GM18508 (cell line): Measurements from ENCODE around the gene SH3BP4.

Experiments
- ATAC-seq: cut with Tn5 transposase; IDR thresholded peaks from one replicate; pipeline ENCODE4 v1.9.1; 2021; ENCODE audit warnings: moderate number of reproducible peaks; ENCODE audit not compliant: insufficient read depth, unreplicated experiment

The SH3BP4 gene

GRCh38 chr2:234939996-234940395 lies 11.8 kb upstream of the SH3BP4 start:
- ATAC-seq = no peak

DNA sequence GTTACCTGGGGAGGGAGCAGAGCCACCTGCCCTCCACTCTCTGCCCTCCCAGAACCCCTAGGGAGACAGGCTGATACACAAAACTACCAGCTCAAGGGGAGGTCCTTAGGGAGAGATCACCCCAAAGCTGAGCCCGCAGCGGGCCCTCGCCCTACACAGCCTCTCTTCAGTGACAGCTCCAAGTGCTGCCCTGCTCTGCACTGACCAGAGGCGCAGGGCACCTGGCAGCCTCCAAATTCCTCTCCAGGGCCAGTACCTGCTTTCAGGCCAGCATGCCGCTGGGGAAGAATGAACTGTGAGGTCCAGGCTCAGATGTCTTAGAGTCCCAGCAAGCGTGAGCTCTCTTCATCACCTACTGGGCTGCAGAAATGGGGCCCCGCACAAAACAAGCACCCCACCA lies 11.3 kb upstream of the SH3BP4 start:
- no peak for ATAC-seq

- no peak for ATAC-seq
Observed at GRCh38 chr2:234945339-234945873, 6.4 kb upstream of the SH3BP4 start.

DNA sequence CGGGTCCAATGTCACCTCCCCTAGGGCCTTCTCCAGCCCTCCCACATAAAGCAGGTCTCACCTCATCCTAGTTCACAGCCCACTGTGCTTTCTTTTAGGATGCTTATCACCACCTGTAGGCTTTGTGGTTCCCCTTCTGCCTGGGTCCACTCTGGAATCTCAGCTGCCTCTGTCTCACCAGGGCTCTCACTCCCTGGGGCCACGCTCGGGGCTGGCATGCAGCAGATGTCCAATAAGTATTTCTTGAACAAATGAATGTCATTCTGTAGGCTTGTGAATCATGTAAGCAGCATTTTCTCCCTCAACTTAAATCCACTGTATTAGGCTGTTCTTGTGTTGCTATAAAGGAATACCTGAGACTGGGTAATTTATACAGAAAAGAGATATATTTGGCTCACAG lies 4.3 kb upstream of the SH3BP4 start:
- no peak for ATAC-seq

- no peak for ATAC-seq
Observed at GRCh38 chr2:234949762-234950434, 1.9 kb upstream of the SH3BP4 start.

- ATAC-seq = no peak
Observed at GRCh38 chr2:234950435-234950729, 1.4 kb upstream of the SH3BP4 start.

DNA sequence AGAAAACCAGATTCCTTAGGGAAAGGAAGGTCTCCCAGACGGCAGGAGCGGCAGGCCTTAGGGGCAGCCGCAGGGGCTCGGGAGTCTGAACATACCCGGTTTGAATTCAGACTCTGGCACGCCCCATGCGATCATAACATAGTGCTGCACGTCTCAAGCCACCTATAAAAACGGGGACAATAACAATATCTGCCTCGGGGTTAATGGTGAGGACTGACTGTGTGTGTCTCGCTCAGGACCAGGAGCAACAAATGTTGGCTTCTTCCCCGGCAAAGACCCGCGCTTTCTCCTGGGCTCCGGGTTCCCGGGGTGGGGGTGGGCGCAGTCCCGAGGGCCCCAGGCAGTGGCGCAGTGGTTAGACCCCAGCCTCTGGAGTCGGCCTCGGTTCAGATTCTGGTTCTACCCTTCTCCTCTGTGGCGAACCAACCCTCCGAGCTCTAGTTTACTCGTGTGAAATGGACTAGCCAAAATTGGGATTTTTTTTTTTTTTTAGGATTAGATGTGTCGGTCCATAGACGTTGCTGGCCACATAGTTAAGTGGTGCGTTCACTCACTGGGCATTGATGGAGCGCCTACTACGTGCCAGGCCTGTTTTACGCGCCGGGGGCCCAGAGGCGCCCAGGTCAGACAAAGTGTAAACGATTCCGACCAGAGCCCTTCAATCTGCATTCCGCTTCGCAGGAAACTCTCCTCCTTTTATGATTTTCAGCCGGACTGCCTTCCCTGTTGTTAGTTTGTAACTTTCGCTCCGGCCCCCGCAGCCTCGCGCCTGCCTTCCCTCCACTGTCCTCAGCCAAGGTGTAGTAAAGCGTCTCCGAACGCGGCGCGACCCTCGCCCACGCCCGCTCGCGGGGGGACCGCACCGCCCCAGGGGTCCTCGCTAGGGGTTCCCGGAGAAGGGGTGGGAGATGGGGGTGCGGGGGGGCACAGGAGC lies 820 bp upstream of the SH3BP4 start:
- ATAC-seq = no peak

DNA sequence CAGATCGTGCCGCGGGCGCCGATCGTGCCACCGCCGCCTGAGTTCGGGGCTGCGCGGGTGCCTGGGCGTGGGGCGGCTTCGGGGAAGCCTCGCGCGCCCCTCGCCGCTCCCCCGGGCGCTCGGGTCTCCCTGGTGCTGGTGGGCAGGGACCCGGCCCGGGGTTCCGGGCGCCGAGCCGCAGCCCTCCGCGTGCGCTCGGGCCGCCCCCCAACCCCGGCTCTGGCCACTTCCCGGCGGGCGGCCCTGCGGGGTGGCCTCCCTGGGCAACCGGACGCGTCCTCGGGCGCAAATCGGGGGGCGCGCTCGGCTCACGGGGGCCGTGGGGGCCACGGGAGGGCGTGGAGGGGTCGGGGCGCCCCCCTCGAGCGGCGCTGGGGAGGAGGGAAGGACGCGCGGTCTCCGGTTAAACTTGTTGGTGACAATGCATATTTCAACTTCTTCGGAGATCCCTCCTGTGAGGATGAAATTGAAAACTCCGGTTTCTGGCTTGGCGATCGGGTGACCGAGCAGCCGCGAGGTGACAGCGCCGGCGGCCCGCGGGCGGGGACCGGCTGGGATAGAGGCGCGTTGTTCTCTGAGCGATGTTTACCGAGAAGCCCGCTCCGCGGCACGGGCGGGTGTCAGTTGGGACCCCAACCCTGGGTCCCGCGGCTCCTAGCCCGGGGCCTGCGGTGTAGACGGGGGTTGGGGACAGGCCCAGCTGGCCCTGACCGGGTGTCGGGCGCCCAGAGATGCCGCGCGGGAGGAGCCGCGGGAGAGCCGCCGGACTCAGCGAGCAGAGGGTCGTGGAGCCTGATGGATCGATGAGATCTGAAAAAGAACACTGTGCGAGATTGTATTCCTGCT lies 676 bp downstream of the SH3BP4 start:
- no peak for ATAC-seq

- no peak for ATAC-seq
Observed at GRCh38 chr2:234953116-234954031, 1.6 kb downstream of the SH3BP4 start.

- ATAC-seq = no peak
Observed at GRCh38 chr2:234954551-234954992, 2.8 kb downstream of the SH3BP4 start.

GRCh38 chr2:234955091-234955591 lies 3.3 kb downstream of the SH3BP4 start:
- no peak for ATAC-seq

GRCh38 chr2:234955971-234956509 lies 4.2 kb downstream of the SH3BP4 start:
- no peak for ATAC-seq

DNA sequence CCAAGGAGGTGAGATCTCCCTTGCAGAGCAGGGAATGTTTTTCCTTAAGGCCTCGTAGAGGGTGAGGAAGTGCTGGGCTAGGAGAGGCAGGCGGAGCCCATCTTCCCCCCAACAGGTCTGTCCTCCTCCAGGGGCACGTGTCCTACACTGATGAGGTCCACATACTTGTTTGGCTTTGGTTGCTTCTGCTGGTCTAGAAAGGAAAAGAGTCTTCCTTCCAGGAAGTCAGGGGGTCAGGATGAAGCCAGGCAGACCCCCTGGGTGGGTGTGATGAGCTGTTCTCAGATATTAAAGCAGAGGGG lies 6.0 kb downstream of the SH3BP4 start:
- ATAC-seq = no peak

GRCh38 chr2:234958311-234958710 lies 6.5 kb downstream of the SH3BP4 start:
- ATAC-seq = no peak

GRCh38 chr2:234958746-234959395 lies 7.1 kb downstream of the SH3BP4 start:
- no peak for ATAC-seq

- no peak for ATAC-seq
Observed at GRCh38 chr2:234960175-234961088, 8.6 kb downstream of the SH3BP4 start.

DNA sequence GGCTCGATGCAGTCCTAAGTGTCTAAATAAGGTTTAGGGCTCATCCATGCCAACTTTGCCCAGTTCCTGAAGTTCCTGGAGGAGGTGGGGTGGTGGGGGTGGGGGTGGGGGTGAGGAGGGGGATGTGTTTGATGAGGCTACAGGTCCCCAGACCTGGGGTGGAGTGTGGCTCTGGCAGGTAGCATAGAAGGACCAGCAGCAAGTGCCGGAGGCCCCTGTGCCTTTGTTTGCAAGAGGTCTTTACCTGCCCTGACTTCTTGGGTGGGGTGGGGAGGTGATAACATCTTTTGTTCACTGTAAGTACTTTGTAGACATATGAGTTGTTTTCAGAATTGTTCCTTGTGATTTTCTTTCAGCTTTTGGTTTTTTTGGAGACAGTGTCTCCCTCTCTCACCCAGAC lies 10.0 kb downstream of the SH3BP4 start:
- ATAC-seq = no peak
